Measurements from ENCODE around the gene LELP1.

DNA sequence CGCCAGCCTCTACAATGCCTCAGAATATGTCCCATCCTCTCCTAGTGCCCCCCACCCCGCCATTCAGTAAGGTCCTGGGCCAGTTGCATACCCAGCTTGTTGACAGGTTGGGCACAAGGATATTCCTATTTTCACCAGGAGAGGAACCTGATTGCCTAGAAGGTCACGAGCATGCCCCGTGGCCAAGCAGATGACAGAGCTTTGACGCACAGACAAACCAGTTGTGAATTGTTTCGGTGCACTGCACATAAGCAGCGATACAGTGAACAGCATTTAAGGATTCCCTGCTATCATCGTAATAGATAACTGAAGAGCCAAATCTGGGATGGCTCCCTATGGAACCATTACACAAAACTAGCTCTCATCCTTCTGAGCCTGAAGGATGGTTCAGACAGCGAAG is 3.4 kb downstream of the LELP1 start:
- TF ChIP-seq, protein P1, sequence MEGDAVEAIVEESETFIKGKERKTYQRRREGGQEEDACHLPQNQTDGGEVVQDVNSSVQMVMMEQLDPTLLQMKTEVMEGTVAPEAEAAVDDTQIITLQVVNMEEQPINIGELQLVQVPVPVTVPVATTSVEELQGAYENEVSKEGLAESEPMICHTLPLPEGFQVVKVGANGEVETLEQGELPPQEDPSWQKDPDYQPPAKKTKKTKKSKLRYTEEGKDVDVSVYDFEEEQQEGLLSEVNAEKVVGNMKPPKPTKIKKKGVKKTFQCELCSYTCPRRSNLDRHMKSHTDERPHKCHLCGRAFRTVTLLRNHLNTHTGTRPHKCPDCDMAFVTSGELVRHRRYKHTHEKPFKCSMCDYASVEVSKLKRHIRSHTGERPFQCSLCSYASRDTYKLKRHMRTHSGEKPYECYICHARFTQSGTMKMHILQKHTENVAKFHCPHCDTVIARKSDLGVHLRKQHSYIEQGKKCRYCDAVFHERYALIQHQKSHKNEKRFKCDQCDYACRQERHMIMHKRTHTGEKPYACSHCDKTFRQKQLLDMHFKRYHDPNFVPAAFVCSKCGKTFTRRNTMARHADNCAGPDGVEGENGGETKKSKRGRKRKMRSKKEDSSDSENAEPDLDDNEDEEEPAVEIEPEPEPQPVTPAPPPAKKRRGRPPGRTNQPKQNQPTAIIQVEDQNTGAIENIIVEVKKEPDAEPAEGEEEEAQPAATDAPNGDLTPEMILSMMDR (IDR thresholded peaks at IDR 0.05), result no peak
- no peak for TF ChIP-seq POLR2A (IDR thresholded peaks at IDR 0.05)
